Measurements from ENCODE around the gene SYNE1. TPM values are rescaled to one million over a fixed set of nuclear protein-coding genes. Genes with fewer than 3 reads are reported as not detected.

SYNE1 gene
- total RNA-seq, 4 donors from 2014 or later: 111 to 156 (median 124) TPM

DNA sequence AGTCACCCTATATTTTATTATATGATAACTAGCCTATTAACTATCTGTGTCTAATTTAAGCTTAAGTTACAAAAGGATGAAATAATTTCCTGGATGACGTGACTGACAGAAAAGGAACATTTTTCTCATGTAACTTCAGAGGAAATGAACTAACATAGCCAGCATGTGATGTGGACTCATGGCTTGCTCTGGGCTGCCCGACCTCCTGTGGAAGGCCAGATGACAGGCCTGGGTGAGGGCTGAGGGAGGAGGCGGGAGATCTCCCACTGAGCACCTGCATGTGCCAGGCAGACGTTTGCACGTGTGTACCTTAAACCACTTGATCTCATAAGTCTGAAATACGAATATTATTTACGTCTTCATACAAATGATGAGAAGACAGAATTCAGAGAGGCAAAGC, 321.1 kb downstream of the SYNE1 start:
- intact Hi-C loops (cut with DNase I; ENCODE audit: low total_unique reads): no loop called here
- DNase-seq (ENCODE audit: low spot score in 2 of 2): peak in 1 of 2 donors; percentile 32
- TF ChIP-seq, protein P1, sequence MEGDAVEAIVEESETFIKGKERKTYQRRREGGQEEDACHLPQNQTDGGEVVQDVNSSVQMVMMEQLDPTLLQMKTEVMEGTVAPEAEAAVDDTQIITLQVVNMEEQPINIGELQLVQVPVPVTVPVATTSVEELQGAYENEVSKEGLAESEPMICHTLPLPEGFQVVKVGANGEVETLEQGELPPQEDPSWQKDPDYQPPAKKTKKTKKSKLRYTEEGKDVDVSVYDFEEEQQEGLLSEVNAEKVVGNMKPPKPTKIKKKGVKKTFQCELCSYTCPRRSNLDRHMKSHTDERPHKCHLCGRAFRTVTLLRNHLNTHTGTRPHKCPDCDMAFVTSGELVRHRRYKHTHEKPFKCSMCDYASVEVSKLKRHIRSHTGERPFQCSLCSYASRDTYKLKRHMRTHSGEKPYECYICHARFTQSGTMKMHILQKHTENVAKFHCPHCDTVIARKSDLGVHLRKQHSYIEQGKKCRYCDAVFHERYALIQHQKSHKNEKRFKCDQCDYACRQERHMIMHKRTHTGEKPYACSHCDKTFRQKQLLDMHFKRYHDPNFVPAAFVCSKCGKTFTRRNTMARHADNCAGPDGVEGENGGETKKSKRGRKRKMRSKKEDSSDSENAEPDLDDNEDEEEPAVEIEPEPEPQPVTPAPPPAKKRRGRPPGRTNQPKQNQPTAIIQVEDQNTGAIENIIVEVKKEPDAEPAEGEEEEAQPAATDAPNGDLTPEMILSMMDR (IDR thresholded peaks at IDR 0.05): no peak
- TF ChIP-seq POLR2A (IDR thresholded peaks at IDR 0.05): no peak
- 66 to 70% methylated on average over 7 of the region's 7 CpGs for WGBS, 2 donors
- H3K4me3 ChIP-seq (ENCODE audit: low read depth, poor library complexity, severe bottlenecking): no peak overlapping the region

DNA sequence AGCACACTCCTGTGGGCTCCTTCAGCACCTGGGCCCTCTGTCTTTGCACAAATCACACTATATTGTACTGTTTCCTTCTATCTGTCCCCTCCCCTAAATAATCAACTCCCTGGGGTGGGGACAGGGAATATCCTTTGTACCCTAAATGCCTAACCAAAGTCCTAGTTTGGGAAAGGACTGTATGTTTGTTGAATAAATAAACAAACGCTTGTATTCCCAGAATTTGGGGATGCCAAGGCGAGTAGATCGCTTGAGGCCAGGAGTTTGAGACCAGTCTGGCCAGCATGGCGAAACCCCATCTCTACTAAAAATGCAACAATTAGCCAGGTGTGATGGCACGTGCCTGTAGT, 322.7 kb downstream of the SYNE1 start:
- intact Hi-C loops (cut with DNase I; ENCODE audit: low total_unique reads): no loop called here
- WGBS, 2 donors: 96 to 97% methylated on average over 5 of the region's 5 CpGs
- no peak for DNase-seq (ENCODE audit: low spot score in 2 of 2)
- TF ChIP-seq, protein P1 (IDR thresholded peaks at IDR 0.05): no peak
- no peak for TF ChIP-seq POLR2A (IDR thresholded peaks at IDR 0.05)
- no peak overlapping the region for H3K4me3 ChIP-seq (ENCODE audit: low read depth, poor library complexity, severe bottlenecking)

DNA sequence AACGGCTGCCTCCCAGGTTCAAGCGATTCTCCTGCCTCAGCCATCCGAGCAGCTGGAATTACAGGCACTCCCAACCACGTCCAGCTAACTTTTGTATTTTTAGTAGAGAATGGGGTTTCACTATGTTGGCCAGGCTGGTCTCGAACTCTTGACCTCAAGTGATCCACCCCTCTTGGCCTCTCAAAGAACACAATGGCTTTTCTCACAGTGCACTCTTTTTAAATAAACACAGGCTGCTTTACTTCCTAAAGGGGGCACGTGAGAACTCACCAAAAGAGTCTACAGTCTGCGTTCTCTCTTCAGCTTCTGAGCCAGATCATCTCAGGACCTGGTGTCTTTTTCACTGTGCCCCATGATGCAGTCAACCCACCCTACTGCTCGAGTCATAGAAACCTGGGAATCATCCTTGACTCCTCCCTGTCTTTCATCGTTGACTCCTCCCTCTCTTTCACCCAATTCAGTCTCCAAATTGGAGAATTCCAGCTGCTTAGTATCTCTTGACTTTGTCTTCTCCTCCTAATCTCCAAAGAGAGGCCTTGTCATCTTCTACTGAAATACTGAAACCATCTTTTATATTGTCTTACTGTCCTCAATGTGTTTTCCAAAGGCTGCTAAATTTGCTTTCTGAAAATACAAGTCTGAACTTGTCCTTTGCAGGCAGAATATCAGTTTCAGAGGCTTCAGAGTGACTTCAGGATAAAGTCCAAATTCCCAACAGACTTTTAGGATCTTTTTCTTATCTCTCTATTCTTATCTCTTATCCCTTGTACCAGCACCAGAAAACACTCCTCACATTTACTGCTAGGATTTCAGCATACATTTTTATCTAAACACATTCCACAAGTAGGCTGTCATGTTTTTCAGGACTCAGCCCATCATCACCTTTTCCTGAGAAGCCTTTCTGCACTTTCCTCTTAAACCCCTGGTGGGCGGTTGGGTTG, 323.4 kb downstream of the SYNE1 start:
- 92% methylated on average over 10 of the region's 10 CpGs for WGBS, 2 donors
- TF ChIP-seq POLR2A (IDR thresholded peaks at IDR 0.05): no peak
- TF ChIP-seq, protein P1 (IDR thresholded peaks at IDR 0.05): no peak
- intact Hi-C loops (cut with DNase I; ENCODE audit: low total_unique reads): no loop called here
- H3K4me3 ChIP-seq (ENCODE audit: low read depth, poor library complexity, severe bottlenecking): no peak overlapping the region
- DNase-seq (ENCODE audit: low spot score in 2 of 2): no peak

- no peak overlapping the region for H3K4me3 ChIP-seq (ENCODE audit: low read depth, poor library complexity, severe bottlenecking)
- WGBS, 2 donors: 95 to 97% methylated on average over 2 of the region's 2 CpGs
- no peak for TF ChIP-seq POLR2A (IDR thresholded peaks at IDR 0.05)
- TF ChIP-seq, protein P1 (IDR thresholded peaks at IDR 0.05): no peak
- intact Hi-C loops (cut with DNase I; ENCODE audit: low total_unique reads): no loop called here
- DNase-seq (ENCODE audit: low spot score in 2 of 2): no peak
These were observed 324.7 kb downstream of the SYNE1 start for GRCh38 chr6:152312434-152312833.

DNA sequence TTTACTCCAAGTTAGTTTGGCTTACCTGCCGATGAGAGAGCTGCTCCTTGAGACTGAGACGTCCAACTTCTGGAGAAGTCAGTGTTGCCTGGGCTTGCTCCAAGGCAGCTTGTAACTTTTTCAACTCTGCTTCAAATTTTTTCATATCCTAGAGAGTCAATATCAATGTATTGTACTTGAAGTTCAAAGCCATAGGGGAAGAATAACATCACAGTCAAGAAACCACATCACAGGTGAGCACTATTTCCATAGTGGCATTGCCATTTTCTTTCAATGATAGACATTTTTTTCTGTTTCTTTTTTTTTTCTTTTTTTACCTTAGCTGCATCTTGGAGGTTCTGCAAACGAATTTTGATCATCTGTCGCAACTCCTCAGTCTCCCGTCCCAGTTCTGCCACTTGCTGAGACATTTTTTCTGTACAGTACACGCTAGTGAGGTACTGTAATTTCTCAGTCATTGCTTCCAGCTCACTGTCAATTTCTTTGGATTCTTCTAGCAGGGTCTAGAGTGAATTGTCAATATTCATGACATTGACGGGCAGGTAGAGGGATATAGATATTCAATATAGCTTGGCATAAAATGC, 326.7 kb downstream of the SYNE1 start:
- TF ChIP-seq POLR2A (IDR thresholded peaks at IDR 0.05): no peak
- TF ChIP-seq, protein P1 (IDR thresholded peaks at IDR 0.05): no peak
- 84 to 86% methylated on average over 7 of the region's 7 CpGs for WGBS, 2 donors
- DNase-seq (ENCODE audit: low spot score in 2 of 2): no peak
- intact Hi-C loops (cut with DNase I; ENCODE audit: low total_unique reads): no loop called here
- H3K4me3 ChIP-seq (ENCODE audit: low read depth, poor library complexity, severe bottlenecking): no peak overlapping the region
